Peyer's patch (tissue), 4 donors: ENCODE results near the gene CDH24.

Experiments
- POLR2A ChIP-seq, 2 donors: fragments of 450-650 bp; IDR thresholded peaks; one replicate each; pipeline ENCODE4 v1.5.1; 2017; ENCODE audit warnings: antibody characterized with exemption in 2 of 2, mild to moderate bottlenecking in 2 of 2, moderate library complexity in 2 of 2
- TF ChIP-seq, protein P1 (sequence below), 6 experiments: fragments of 450-650 bp in 4 of 6; fragments of 200-600 bp in 2 of 6; sonication (generic) in 1 of 6; IDR thresholded peaks; one replicate each; pipeline ENCODE4 v1.5.1; 2017 to 2019; ENCODE audit warnings: antibody characterized with exemption in 6 of 6, mild to moderate bottlenecking in 3 of 6, moderate library complexity in 1 of 6

DNA sequence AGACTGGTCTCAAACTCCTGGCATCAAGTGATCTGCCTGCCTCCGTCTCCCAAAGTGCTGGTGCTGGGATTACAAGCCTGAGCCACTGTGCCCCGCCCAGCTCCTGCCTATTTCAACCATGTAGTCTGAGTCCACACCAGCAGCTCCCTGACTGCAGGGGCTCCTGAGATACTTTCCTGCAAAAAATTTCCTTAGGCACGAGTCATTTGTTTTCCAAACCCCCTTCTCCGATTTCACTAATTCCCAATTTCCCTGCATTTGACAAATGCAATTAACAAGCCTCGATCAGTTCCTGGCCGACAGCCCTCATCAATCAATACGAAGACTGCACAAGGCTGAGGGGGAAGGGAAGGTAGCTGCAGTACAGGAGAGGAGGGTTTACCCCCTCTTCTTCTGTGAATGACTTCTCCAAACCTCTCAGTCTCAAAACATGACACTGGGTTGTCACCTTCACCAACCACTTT is 32.7 kb downstream of the CDH24 start:
- no peak for TF ChIP-seq POLR2A (IDR thresholded peaks at IDR 0.05)
- TF ChIP-seq, protein P1, sequence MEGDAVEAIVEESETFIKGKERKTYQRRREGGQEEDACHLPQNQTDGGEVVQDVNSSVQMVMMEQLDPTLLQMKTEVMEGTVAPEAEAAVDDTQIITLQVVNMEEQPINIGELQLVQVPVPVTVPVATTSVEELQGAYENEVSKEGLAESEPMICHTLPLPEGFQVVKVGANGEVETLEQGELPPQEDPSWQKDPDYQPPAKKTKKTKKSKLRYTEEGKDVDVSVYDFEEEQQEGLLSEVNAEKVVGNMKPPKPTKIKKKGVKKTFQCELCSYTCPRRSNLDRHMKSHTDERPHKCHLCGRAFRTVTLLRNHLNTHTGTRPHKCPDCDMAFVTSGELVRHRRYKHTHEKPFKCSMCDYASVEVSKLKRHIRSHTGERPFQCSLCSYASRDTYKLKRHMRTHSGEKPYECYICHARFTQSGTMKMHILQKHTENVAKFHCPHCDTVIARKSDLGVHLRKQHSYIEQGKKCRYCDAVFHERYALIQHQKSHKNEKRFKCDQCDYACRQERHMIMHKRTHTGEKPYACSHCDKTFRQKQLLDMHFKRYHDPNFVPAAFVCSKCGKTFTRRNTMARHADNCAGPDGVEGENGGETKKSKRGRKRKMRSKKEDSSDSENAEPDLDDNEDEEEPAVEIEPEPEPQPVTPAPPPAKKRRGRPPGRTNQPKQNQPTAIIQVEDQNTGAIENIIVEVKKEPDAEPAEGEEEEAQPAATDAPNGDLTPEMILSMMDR (IDR thresholded peaks at IDR 0.05): no peak
